GM18507 (cell line): ENCODE measurements around the gene MUC12.
"Not testable (repeated sequence)": the region's sequence is repeated elsewhere in the genome, so short reads cannot be mapped to it uniquely, and the experiment has no call there.

Source experiments
- DNase-seq: peaks from one replicate; pipeline ENCODE4 v3.0.0; 2011; ENCODE audit warnings: low read depth; ENCODE audit not compliant: insufficient read length; ENCODE audit errors: extremely low spot score
- FAIRE-seq: peaks from 2 replicates; lab custom pipeline; 2011; peaks lifted over from hg19 to GRCh38; lab: Jason Lieb, UNC

MUC12 gene

DNA sequence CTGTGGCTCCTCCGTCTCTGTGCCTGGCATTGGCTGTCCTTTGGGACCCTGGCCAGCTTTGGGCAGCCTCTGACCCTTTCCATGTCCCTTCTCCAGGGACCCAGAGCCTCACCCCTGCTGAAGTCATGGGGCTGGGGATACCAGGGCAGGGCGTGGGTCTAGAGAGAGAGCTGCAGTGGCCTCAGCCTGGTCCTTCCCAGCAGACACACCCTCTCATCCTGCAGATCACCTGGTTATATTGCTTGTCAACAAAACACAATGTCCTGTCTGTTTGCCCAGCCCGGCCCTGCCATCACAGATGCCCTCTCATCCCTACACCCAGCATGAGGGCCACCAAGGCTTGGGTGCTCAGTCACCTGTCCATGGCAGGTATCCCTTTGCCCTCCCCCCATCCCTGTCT lies 52.3 kb downstream of the MUC12 start:
- FAIRE-seq (no peak), DNase-seq (no peak)

DNA sequence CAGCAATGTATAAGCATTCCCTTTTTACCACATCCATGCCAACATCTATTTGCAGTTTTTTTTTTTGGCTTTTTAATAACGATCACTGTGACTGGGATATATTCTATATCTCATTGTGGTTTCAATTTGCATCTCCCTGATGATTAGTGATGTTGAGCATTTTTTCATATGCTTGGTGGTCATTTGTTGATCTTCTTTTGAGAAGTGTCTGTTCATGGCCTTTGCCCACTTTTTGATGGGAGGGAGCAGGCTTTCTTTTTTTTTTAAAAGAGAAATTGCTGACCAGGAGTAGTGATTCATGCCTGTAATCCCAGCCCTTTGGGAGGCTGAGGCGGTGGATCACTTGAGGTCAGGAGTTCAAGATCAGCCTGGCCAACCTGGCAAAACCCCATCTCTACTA lies 54.5 kb downstream of the MUC12 start:
- FAIRE-seq (no peak), DNase-seq (no peak)

GRCh38 chr7:101031082-101031481 lies 61.7 kb downstream of the MUC12 start:
- DNase-seq (no peak), FAIRE-seq (no peak)

GRCh38 chr7:101035941-101036340 lies 66.6 kb downstream of the MUC12 start:
- FAIRE-seq (no peak), DNase-seq (no peak)

GRCh38 chr7:101041283-101041682 lies 71.9 kb downstream of the MUC12 start:
- DNase-seq, FAIRE-seq: not testable (repeated sequence)

DNA sequence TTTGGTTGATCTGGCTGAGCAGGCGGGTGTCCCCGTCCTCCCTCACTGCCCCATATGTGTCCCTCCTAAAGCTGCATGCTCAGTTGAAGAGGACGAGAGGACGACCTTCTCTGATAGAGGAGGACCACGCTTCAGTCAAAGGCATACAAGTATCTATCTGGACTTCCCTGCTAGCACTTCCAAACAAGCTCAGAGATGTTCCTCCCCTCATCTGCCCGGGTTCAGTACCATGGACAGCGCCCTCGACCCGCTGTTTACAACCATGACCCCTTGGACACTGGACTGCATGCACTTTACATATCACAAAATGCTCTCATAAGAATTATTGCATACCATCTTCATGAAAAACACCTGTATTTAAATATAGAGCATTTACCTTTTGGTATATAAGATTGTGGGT lies 89.0 kb downstream of the MUC12 start:
- no peak for FAIRE-seq
- no peak for DNase-seq

GRCh38 chr7:101059620-101059942 lies 90.2 kb downstream of the MUC12 start:
- FAIRE-seq (no peak), DNase-seq (no peak)

DNA sequence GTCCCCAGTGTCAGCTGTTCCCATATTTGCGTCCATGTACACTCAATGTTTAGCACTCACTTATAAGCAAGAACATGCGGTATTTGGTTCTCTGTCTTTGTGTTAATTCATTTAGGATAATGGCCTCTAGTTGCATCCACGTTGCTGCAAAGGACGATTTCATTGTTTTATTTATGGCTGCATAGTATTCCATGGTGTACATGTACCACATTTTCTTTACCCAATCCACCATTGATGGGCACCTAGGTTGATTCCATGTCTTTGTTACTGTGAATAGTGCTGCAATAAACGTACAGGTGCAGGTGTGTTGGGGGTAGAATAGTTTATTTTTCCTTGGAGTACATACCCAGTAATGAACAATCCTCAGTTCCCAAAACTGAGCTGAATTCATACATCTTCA lies 91.6 kb downstream of the MUC12 start:
- no peak for DNase-seq
- FAIRE-seq, result no peak

- FAIRE-seq, DNase-seq: not testable (repeated sequence)
Measured at GRCh38 chr7:101064176-101064550, 94.8 kb downstream of the MUC12 start.

GRCh38 chr7:101065162-101065561 lies 95.8 kb downstream of the MUC12 start:
- DNase-seq, FAIRE-seq: not testable (repeated sequence)

GRCh38 chr7:101066141-101066832 lies 96.9 kb downstream of the MUC12 start:
- FAIRE-seq (no peak), DNase-seq (no peak)

DNA sequence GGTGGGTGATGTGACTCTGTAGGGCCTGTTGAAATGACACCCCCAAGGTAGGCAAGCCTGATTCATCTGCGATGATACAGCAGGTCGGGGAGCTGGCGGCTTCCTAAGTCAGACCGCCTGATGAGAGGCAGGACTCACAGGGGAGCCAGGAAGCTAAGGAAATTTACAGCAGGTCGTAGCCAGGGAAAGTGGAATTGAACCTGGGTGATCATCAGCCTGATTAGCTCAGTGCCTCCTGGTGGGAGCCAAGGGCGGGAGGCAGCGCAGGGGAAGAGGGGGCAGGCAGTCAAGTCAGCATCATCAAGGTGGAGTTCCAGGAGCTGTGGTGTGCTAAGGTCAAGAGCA lies 97.4 kb downstream of the MUC12 start:
- no peak for DNase-seq
- FAIRE-seq, result no peak

GRCh38 chr7:101068401-101068800 lies 99.0 kb downstream of the MUC12 start:
- FAIRE-seq, result no peak
- no peak for DNase-seq
